GM19463 (cell line): Measurements from ENCODE around the gene SLC37A3.
"Not testable (repeated sequence)": the region's sequence is repeated elsewhere in the genome, so short reads cannot be mapped to it uniquely, and the experiment has no call there.

Experiments used
- ATAC-seq: cut with Tn5 transposase; IDR thresholded peaks from one replicate; pipeline ENCODE4 v1.9.1; 2021; ENCODE audit warnings: mild to moderate bottlenecking, moderate library complexity; ENCODE audit not compliant: unreplicated experiment

Gene SLC37A3

GRCh38 chr7:140315498-140316164, 82.7 kb downstream of the SLC37A3 start:
- no peak for ATAC-seq

DNA sequence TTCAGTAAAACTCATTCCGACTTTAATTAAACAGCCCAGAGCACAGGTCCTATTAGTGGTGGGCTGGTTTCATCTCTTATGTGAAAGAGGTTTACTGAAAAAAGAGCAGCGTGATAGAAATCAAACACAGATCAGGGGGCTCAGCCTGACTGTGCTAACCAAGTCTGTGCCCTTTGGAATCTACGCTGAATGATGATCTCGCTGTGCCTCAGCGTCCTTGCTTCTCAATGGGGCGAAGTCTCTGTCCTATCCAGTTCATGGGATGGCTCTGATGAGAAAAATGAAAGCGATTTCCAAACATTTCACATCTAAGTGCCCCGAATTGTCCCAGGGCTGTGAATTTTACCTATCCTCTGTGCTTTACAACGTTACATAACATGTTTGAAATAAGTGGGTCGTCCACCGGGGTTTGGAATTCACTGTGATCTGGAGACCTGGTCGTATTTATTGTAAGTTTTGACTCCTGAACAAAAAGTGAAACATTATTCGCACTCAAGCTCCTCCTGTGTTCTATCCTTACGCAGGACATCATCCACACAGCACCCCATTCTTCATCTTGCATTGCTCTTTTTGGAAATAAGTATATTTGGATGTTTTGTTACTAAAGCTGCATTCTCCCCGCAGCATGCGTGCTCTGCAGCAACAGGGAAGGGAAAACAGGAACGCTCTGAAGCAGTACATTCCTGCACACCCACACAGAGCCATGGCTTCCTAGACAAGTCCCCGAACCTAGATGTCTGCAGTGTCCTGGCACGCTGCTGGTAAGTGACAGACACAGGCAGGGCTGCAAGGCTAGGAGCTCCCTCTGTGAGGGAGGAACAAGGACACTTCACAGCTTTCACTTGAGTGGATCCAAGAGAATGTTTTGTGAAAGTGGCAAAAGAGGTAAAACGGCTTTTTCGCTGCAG, 83.5 kb downstream of the SLC37A3 start:
- ATAC-seq, result no peak

- no peak for ATAC-seq
These were observed 86.0 kb downstream of the SLC37A3 start for GRCh38 chr7:140312141-140312846.

- ATAC-seq, result not testable (repeated sequence)
These were observed 87.2 kb downstream of the SLC37A3 start for GRCh38 chr7:140311128-140311527.

DNA sequence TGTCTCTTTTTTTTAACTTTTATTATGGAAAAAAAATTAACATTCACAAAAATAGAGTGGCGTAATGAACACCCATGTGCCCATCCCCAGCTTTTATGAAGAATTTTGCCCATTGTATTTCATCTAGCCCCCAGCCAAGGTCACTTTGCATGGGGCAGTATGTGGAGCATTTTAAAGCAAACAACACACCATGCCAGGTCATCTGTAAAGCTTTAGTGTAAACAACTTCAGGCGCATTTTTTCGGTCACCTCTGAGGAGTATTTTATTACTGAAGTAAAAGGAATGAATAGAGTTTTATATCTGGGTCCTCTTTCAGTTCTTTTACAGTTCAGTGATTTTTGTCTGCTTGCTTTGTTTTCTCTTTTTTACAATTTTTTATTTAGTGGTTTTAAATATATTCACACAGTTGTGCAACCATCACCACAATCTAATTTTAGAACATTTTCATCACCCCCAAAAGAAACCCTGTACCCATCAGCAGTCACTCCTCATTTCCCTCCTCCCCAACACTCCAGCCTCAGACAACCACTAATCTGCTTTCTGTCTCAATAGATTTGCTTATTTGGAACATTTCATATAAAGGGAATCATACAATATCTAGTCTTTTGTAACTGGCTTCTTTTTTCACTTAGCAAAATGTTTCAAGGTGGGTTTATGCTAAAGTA, 87.9 kb downstream of the SLC37A3 start:
- ATAC-seq, result no peak

DNA sequence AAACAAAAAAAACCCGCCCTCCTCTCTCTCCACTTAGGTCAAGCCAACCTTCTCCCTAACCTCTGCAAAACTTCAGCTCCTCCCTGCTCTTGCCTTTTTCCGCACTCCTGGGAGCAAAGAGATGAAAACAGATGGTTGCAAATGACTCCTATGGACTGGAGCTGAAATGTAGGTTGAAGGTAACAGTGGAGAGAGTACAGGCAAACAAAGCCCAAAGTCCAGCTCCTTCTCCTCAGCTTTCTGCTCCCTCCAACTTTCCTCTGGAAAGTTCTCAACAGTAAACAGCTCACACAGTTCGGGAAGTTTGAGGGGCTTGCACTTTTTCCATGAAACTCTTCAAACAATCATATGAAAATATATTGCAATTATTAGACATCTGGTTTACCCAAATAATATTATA, 90.3 kb downstream of the SLC37A3 start:
- no peak for ATAC-seq

DNA sequence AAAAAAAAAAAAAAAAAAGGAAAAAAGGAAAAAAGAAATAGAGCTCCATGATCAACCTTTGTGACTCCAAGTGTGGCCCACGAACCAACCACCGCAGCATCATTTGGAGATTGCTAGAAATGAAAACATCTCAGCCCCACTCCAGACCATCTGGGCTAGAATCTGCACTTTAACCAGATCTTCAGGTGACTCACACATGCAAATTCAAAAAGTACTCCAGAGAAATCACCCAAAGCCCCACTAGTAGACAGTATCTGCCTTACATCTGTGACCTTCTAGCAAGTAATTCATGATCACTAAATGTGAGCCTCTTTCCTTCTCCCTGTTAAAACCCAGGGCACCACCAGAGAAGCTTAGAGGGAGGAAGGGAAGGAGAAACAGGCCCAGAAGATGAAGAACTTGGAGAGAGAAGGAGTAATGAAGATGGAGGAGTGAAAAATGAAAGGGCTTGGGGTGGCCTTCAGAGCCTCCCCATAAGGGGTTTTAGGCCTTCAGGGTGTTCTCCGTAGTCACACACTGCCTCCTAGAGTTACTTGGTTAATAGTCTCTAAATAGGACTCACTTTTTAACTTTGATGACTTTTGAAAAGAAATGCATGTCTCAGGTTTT, 94.0 kb downstream of the SLC37A3 start:
- ATAC-seq, result peak; percentile 58

DNA sequence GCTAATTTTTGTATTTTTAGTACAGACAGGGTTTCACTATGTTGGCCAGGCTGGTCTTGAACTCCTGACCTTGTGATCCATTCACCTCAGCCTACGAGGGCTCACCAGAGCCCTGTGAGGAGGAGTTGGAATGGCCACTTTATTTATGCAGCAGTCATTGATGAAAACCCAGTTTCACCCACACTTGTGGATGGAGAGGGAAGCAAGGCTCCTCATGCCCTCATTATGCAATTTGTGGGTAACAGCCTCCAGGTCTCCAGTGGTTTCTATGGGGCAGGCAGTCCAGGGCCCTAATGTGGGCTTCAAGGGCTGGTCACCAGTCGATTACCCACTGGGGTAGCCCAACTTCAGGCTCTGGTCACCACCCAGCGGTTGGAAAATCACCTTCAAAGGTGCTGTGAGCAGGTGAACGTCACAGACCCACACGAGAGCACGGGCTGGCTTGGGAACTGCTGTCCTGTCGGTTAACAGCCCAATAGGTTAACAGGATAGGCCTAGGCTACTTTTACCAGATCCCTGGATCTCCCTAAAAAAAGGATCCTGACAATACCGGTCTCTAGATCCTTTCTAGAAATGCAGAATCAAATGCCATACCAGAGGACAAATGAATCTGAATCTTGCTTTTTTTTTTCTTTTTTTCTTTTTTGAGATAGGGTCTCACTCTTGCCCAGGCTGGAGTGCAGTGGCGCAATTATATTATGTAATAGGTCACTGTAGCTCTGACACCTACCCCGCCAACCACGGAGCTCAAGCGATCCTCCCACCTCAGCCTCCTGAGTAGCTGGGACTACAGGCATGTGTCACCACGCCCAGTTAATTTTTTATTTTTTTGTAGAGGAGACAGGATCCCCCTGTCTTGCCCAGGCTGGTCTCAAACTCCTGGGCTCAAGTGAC, 97.8 kb downstream of the SLC37A3 start:
- no peak for ATAC-seq

DNA sequence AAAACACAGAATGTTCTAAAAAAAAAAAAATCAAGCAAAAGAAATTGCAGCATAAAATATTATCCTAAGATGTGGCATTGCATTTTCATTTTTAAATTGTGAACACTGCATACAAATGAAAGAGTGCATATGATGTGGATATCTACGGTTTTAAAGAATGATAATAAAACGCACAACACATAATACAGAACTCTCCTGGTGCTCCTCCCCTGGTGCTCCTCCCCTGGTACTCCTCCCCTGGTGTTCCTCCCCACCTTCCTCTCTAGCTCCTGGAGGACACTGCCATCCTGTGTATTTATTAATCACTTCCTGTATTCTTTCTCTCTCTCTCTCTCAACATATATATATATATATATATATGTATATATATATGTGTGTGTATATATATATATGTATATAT, 100.1 kb downstream of the SLC37A3 start:
- no peak for ATAC-seq

DNA sequence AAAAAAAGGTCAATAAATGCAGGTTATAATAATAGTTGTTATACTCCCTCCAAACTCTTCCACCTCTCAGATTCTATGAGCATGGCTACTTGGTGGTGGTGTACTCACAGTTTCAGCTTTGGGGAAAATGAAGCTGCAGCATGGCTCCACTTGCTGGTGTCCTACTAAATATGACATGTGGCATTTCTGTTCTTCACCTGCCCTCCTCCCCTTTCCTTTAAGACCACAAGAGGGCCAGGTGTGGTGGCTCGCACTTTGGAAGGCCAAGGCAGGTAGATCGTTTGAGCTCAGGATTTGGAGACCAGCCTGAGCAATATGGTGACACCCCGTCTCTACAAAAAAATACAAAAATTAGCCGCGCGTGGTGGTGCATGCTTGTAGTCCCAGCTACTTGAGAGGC, 101.1 kb downstream of the SLC37A3 start:
- no peak for ATAC-seq

DNA sequence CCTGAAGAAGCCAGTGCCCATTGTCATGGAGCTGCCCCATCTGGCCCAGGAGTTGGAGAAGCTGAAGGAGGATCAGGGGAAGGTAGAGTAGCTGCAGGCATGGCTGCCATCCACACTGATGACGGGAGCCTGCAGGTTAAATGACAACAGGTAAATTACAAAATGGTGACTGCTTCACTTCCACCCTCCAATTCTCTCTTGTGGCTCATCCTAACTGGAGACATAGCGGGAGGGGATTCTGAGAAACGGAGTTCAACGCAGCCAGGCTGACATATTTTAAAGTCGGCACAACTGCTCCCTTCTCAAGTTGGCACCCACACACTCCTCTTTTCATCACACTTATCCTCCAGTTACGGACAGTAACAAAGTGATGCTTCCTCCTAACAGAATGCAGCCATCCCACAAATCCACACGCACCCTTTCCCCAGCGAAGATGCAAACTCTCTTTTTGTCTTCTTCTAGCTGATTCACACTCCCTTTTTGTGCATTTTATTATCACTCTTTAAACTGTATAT, 103.0 kb downstream of the SLC37A3 start:
- ATAC-seq, result no peak

GRCh38 chr7:140294454-140294853, 103.9 kb downstream of the SLC37A3 start:
- no peak for ATAC-seq

DNA sequence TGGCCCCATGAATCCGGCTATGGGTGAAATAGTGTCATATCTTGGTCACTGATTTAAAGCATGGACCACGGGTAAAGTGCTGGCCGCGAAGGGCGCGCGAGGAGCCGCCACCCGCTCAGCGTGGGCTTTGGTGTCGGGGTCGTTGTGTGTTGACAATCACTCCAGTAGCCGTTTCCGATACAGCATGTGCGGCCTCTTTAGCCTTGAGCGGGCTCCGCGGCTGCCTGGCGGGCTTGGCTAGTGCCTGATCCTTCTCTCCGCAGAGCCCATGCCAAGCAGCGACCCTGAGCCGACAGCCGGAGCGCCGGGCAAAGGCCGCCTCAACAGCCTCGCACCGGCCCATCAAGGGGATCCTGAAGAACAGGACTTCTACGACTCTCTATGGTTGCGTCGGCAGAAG, 105.9 kb downstream of the SLC37A3 start:
- no peak for ATAC-seq

DNA sequence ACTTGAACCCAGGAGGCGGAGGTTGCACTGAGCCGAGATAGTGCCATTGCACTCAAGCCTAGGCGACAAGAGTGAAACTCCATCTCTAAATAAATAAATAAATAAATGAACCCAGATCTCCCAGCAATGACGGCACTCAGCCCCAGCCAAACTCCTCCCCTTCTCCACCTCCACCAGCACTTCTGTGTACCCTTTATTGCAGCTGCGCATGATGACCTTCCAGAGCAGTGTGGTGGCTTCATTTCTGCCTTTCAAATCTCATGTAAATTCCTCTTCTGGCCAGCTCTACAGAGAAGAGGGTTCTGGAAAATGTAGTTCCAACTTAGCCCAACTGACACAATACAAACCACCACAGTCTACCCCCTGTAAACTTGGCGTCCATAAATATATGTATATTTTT, 108.5 kb downstream of the SLC37A3 start:
- no peak for ATAC-seq

DNA sequence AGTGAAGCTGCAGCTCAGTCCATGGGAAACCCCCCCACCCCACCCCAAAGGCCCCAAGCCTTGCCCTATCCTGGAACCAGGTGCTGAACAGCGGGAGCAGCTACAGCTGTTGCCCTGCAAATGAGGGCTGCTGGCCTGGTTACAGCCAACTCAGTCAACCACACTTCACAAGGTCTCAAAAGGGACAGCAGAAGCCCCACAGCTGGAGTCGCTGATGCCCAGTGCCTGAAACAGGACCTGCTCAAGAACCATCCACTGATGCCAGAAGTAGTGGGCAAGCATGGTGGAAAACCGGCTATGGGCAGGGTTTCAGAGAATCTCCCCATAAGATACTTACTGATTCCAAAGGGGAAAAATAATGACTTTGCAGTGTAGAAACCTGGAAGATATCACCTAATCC, 110.3 kb downstream of the SLC37A3 start:
- ATAC-seq, result no peak

DNA sequence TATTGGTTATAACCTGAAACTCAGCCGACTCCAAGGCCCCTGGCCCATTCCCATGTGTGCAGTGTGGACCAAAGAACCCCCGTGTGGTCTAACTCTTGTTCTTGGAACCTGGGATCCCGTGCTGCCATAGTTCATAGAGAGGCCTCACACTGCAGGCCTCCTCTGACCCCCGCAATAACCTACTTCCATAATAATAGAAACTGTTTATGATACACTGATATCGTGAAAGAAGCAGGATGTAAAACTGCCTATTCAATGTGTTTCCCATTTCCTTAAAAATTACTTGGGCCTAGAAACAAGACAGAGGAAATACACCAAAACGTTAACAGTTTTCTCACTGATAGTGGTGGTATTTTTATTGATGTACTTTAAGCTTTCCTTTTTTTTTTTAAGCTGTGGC, 112.4 kb downstream of the SLC37A3 start:
- no peak for ATAC-seq

- ATAC-seq, result no peak
These were observed 114.3 kb downstream of the SLC37A3 start for GRCh38 chr7:140284062-140284461.
